ENCODE results near the gene TMC4. TPM values are rescaled to one million over a fixed set of nuclear protein-coding genes. Genes with fewer than 3 reads are reported as not detected.

Gene TMC4
- total RNA-seq, 1 experiment from 2014 or later = 38.9 TPM

DNA sequence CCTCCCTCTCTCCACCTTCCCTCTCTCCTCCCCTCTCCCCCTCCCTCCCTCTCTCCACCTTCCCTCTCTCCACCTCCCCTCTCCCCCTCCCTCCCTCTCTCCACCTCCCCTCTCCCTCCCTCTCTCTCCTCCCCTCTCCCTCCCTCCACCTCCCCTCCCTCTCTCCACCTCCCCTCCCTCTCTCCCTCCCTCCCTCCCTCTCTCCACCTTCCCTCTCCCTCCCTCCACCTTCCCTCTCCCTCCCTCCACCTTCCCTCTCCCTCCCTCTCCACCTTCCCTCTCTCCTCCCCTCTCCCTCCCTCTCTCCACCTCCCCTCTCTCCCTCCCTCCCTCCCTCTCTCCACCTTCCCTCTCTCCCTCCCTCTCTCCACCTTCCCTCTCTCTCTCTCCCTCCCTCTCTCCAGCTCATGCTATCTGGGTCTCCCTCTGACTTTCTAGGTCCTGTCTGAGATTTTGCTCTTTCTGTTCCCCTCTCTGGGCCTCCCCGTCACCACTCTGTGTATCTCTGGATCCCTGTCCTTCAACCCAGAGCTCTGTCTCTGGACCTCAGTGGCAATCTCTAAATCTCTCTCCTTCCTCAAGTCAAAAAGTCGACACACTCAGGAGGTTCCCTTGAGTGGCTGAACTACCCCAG is 38.9 kb downstream of the TMC4 start:
- H3K36me3 ChIP-seq (ENCODE audit: control insufficient read depth, insufficient read depth, low read length) = peaks cover 1% of the 10 kb centered on the region; the same call in 1 of the 2 replicates
- Mint-ChIP-seq H3K27ac (ENCODE audit: unreplicated experiment) (no peak overlapping the region), H3K4me3 (ENCODE audit: unreplicated experiment) (no peak overlapping the region), H3K36me3 (ENCODE audit: insufficient read depth, unreplicated experiment) (peaks cover 40% of the 10 kb centered on the region), H3K4me1 (ENCODE audit: low read depth, unreplicated experiment) (peaks cover 14% of the 10 kb centered on the region), H3K27me3 (ENCODE audit: insufficient read depth, unreplicated experiment) (no peaks in the 10 kb centered on the region), H3K9me3 (ENCODE audit: unreplicated experiment) (no peaks in the 10 kb centered on the region)
- no peaks in the 10 kb centered on the region for H3K9me3 ChIP-seq
- no peak overlapping the region for H3K4me3 ChIP-seq (ENCODE audit: low read depth, low read length)
- H3K4me1 ChIP-seq = peaks cover 9% of the 10 kb centered on the region
- CTCF ChIA-PET = no interaction called here
- intact Hi-C loops (cut with micrococcal nuclease; ENCODE audit: unreplicated experiment) = no loop called here
- no peak for DNase-seq
- TF ChIP-seq, protein P1, sequence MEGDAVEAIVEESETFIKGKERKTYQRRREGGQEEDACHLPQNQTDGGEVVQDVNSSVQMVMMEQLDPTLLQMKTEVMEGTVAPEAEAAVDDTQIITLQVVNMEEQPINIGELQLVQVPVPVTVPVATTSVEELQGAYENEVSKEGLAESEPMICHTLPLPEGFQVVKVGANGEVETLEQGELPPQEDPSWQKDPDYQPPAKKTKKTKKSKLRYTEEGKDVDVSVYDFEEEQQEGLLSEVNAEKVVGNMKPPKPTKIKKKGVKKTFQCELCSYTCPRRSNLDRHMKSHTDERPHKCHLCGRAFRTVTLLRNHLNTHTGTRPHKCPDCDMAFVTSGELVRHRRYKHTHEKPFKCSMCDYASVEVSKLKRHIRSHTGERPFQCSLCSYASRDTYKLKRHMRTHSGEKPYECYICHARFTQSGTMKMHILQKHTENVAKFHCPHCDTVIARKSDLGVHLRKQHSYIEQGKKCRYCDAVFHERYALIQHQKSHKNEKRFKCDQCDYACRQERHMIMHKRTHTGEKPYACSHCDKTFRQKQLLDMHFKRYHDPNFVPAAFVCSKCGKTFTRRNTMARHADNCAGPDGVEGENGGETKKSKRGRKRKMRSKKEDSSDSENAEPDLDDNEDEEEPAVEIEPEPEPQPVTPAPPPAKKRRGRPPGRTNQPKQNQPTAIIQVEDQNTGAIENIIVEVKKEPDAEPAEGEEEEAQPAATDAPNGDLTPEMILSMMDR (IDR thresholded peaks at IDR 0.05; ENCODE audit: insufficient read depth in 1 of 2, low read depth in 1 of 2, low read length in 1 of 2, severe bottlenecking in 1 of 2, unreplicated experiment in 1 of 2) = no peak
- BruUV-seq (replicated peaks) = no TSS peak
- H3K27me3 ChIP-seq (replicated peaks; ENCODE audit: control insufficient read depth, insufficient read depth, low read length) = no peaks in the 10 kb centered on the region
- POLR2A ChIA-PET = no interaction called here

DNA sequence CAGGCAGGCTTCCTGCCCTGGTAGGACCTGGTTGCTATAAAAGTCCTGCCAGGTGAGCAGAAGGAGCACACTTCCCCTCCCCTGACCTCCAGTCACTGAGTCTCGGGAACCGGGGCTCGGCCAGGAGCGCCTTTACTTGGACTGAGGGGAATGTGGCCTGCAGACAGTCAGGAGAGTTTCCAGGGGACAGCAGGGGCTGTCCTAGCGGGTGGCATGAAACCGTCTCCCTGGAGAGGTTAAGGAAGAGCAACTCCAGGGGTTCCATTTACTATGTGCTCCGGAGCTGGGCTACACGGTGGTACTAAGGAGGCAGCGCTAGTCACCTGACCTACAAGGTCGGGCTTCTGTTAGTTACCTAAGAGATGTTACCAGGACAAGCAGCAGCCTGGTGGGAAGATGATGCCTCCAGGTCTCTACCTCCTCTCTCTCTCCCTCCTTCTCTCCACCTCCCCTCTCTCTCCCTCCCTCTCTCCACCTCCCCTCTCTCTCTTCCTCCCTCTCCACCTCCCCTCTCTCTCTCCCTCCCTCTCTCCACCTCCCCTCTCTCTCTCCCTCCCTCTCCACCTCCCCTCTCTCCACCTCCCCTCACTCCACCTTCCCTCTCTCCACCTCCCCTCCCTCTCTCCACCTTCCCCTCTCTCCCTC is 39.5 kb downstream of the TMC4 start:
- H3K4me3 Mint-ChIP-seq (ENCODE audit: unreplicated experiment) = no peak overlapping the region
- no peaks in the 10 kb centered on the region for H3K9me3 Mint-ChIP-seq (ENCODE audit: unreplicated experiment)
- H3K4me3 ChIP-seq (ENCODE audit: low read depth, low read length) = no peak overlapping the region
- TF ChIP-seq, protein P1 (IDR thresholded peaks at IDR 0.05; ENCODE audit: insufficient read depth in 1 of 2, low read depth in 1 of 2, low read length in 1 of 2, severe bottlenecking in 1 of 2, unreplicated experiment in 1 of 2) = no peak
- H3K27me3 Mint-ChIP-seq (ENCODE audit: insufficient read depth, unreplicated experiment) = no peaks in the 10 kb centered on the region
- peaks cover 1% of the 10 kb centered on the region; the same call in 1 of the 2 replicates for H3K36me3 ChIP-seq (ENCODE audit: control insufficient read depth, insufficient read depth, low read length)
- H3K4me1 ChIP-seq = peaks cover 4% of the 10 kb centered on the region
- POLR2A ChIA-PET = no interaction called here
- H3K4me1 Mint-ChIP-seq (ENCODE audit: low read depth, unreplicated experiment) = peaks cover 14% of the 10 kb centered on the region
- BruUV-seq (replicated peaks) = no TSS peak
- no peak overlapping the region for H3K27ac Mint-ChIP-seq (ENCODE audit: unreplicated experiment)
- DNase-seq = no peak
- H3K36me3 Mint-ChIP-seq (ENCODE audit: insufficient read depth, unreplicated experiment) = peaks cover 40% of the 10 kb centered on the region
- intact Hi-C loops (cut with micrococcal nuclease; ENCODE audit: unreplicated experiment) = no loop called here
- no peaks in the 10 kb centered on the region for H3K9me3 ChIP-seq
- H3K27me3 ChIP-seq (replicated peaks; ENCODE audit: control insufficient read depth, insufficient read depth, low read length) = no peaks in the 10 kb centered on the region
- CTCF ChIA-PET = no interaction called here

DNA sequence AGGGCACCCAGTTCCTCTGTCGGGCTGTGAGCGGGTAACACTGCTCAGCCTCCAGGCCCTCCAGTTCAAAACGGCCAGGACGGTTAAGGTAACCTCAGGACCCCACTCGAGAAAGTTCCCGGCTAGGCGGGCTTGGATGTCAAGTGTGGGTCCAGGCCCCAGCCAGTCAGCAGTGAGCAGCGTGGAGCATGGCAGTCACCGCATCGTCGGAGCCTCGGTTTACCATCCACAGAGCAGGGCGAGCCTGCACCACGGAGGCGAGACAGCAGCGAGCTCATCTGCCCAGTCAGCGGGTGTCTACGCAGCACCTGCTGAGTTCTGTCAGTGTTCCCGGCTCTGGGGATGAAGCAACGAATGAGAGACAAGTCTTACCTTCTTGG is 43.4 kb downstream of the TMC4 start:
- no peaks in the 10 kb centered on the region for H3K4me1 ChIP-seq
- intact Hi-C loops (cut with micrococcal nuclease; ENCODE audit: unreplicated experiment) = no loop called here
- no peak overlapping the region for H3K4me3 ChIP-seq (ENCODE audit: low read depth, low read length)
- Mint-ChIP-seq H3K4me3 (ENCODE audit: unreplicated experiment) (no peak overlapping the region), H3K27ac (ENCODE audit: unreplicated experiment) (no peak overlapping the region), H3K36me3 (ENCODE audit: insufficient read depth, unreplicated experiment) (peaks cover 35% of the 10 kb centered on the region), H3K27me3 (ENCODE audit: insufficient read depth, unreplicated experiment) (no peaks in the 10 kb centered on the region), H3K4me1 (ENCODE audit: low read depth, unreplicated experiment) (peaks cover 7% of the 10 kb centered on the region), H3K9me3 (ENCODE audit: unreplicated experiment) (no peaks in the 10 kb centered on the region)
- ChIA-PET POLR2A (no interaction called here), CTCF (no interaction called here)
- H3K36me3 ChIP-seq (ENCODE audit: control insufficient read depth, insufficient read depth, low read length) = peaks cover 2% of the 10 kb centered on the region; the same call in 1 of the 2 replicates
- no peaks in the 10 kb centered on the region for H3K9me3 ChIP-seq
- TF ChIP-seq, protein P1 (IDR thresholded peaks at IDR 0.05; ENCODE audit: insufficient read depth in 1 of 2, low read depth in 1 of 2, low read length in 1 of 2, severe bottlenecking in 1 of 2, unreplicated experiment in 1 of 2) = no peak
- BruUV-seq (replicated peaks) = no TSS peak
- no peak for DNase-seq
- H3K27me3 ChIP-seq (replicated peaks; ENCODE audit: control insufficient read depth, insufficient read depth, low read length) = no peaks in the 10 kb centered on the region
